Left hindlimb (tissue), 1 donor: Measurements from ENCODE around the gene ITIH4.

Experiments used
- DNase-seq: peaks from one replicate; pipeline ENCODE4 v3.0.0-alpha.2; 2018

ITIH4 gene

DNA sequence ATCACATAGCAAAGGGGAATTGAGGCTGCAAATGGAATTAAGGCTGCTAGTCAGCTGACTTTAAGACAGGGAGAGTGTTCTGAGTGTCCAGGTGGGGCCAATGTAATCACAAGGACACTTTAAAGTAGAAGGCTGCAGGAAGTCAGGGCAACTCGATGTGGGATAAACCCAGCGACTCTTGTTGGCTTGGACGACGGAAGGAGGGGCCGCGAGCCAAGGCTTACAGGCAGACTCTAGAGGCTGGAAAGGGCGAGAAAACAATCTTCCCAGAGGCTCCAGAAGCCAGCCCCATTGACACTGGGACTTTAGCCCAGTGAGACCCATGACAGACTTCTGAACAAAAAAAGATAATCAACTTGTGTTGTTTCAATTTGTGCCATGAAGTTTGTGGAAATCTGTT is 17.3 kb upstream of the ITIH4 start:
- DNase-seq, result no peak

DNA sequence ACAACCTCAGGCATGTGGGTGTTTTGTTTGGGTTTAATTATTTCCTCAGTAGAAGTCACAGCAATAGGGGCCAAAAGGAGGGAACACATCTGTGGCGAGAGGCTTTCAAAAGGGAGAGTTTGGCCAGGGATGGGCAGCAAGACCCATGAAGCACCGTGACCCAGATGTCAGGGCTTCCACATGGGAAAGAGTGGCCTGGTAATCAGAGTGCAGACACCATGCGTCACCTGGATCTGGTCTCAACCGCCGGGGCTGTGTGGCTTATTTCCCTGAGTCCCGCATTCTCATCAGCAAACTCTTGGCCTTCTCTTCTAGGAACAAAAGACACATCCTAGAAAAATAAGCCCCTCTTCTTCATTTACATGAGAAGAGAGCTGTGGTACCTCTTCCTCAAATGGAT is 16.8 kb upstream of the ITIH4 start:
- DNase-seq, result no peak

DNA sequence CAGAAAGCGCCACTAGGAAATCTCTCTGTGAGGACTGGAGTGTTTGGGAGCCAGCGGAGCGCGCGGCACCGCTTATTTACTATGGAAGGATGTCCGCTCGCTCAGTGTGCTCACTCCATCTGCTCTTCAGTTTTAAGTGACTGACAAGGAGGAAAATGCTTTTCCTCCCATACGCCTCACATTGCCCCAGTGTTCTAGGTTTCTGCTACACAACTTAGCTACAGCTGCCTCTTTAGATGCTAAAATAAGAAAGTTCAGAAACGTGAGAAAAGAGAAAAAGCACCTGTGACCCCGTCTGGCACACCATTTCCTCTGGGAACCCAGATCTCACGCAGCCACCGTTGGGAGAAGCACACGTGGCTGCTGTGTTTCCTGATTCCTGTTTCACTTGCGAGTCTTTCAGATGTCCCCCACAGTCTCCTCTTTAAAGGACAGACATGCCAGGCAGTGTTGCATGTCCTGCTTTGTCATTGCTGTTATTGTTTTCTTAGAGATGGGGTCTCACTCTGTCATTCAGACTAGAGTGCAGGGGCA is 16.0 kb upstream of the ITIH4 start:
- no peak for DNase-seq

DNA sequence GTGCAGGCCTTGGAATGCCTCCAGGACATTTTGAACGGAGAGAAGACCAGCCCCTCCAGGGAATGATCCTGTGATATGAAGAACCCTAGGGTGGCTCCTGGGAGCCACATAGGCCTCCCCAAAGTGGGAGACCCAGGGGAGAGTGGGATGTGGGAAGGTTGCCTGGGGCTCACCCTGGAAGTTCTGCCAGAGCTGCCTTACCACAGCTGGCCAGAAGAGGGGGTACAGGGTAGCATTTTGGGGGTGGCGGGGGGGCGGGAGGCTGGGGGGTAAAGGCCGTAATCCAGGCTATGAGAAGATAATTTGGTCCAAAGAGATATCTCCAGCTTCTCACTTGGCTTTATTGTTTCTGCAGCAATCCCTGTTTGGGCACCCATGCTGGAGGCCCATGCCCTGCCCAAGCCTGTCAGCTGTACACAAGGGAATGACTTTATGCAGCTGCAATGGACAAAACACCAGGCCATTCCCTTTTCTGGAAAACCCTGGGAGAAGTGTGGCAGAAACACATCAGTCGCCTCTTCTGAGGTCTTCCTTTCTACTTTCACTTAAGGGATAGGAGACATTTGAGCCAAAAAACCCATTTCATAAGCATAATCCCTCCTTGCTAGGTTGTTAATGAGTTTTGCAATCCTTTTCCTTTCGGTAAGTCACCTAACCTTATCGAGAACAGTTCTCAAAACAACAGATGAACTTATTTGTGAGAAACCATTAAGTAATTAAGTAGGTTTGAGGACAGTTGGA is 15.4 kb upstream of the ITIH4 start:
- no peak for DNase-seq

DNA sequence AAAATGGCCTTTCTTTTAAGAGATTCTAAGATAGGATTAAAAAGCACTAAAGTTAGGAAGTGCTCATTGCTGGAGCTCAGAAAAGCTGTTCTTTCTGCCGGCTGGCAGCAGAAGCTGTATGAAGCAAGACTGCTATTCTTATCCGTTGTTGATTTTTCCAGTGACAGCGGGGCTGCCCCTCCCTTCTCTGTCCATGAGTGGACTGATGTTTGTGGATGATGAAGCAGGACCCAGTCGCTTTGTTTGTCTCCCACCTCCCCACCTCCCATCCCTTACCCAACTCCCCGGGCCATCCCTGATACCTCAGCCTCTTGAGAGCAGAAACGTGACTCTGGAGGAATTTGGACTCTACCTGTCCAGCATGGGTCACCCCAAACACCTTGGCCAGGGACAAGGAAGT is 14.7 kb upstream of the ITIH4 start:
- no peak for DNase-seq

DNA sequence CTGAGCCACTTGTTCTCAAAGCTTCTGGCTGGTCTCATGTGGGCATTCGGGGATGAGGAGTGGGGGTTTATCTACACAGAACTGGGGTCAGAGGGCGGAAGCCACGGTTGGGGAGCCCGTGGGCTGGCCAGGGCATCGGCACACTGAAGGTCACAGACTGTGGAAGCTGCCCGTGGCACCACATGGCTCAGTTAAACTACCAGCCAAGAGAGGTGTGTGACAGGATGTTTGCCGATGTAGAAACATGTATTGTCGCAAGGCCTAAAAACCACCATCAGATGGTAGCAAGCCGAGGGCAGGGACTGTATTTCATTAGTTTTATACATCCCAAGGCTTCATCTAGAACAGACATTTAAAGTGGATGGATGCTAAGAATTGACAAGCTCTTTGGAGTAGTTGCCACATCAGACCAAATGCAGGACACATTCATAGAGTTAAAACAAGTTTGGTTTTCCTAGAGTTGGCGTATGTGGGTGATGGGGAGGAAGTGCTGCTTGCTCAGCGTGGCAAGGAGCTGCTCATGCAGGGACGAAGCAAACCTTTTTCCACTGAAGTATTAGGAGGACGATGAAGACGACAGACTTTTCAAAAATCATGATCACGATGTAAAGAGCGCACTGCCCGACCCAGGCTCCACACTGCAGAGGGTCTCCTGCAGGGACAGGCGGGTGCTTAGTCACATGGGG is 14.0 kb upstream of the ITIH4 start:
- no peak for DNase-seq

DNA sequence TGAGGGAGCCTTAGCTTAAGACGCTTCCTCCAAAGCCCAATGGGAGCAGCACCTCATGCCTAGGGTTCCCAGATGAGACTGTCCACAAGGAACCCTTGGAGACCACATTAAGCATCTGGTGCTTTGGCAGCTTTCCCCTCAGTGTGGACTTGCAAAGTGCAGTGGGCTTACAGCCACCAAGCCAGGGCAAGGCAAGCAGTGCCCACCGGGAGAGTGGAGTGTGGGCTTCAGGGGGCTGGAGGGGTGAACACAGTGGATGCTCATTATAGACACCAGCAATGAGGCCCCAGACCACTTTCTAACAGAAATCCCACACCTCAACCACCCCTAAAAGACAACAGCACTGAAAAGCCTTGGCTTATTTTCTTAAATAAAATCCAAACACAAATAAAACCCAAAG is 13.4 kb upstream of the ITIH4 start:
- no peak for DNase-seq

DNA sequence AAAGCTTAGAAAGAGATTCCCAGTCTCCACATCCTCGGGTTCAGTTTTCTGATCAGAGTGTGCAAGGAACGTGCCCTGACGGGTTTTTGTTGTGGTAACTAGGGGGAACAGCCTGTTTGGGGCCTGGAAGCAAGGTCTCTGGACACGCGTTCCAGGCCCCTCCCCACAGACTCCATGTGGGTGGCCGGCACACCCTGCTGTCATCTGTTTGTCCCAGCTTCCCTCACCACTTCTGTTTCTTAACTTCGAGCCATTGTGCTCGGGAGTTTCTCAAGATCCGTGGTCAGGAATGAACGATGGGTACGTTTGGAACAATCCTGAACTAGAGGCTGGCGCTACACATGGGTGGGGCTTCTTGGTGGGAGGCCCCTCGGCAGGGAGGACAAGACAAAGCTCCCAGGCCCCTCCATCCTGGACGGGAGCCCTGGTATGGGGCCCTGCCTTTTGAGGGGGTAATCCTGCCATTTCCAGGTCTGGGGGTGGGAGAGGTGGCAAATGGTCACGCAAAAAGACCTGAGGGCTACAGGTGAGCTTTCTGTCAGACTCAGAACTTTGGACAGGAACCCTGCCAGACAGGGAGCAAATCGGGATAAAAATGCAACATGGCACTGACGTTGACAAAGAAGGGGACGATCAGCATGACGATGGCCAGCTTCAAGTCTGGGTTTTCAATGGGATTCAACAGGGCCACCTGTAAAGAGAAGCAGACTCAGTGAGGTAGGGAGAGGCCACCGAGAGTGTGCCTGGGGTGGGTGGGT is 12.8 kb upstream of the ITIH4 start:
- no peak for DNase-seq

DNA sequence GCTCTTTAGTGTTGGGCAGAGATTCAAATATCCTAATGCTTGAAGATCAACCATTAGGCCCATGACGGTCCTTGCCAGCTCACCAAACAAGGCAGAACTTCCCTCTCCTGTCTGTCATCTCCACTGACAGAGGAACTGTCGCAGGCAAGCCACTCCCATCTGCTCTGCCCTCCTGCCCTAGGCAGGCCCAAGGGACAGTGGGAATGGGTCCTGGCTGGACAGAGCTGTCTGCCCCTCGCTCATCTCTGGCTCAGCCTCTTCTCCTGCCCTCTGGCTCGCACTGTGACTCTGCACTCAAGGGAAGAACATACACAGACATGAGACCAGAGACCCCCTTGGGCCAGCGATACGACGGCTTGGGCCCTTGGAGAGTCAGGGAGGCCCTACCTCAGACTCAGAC is 12.0 kb upstream of the ITIH4 start:
- DNase-seq, result no peak

DNA sequence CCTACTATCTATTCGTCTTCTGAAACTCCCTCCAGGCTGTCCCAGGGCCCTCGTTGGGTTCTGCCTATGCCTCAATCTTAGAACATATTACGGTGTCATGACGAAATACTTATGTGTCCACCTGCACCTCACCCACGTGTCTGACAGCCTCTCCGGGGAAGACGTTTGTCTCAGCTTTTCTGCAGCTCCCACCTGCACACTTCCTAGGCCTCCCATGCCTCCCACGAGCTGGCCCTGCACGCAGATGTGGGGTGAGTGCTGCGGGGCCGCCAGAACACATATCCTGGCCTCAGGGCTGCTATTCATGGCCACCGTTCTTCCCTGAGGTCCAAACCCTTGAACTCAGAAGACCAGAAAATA is 11.5 kb upstream of the ITIH4 start:
- no peak for DNase-seq

DNA sequence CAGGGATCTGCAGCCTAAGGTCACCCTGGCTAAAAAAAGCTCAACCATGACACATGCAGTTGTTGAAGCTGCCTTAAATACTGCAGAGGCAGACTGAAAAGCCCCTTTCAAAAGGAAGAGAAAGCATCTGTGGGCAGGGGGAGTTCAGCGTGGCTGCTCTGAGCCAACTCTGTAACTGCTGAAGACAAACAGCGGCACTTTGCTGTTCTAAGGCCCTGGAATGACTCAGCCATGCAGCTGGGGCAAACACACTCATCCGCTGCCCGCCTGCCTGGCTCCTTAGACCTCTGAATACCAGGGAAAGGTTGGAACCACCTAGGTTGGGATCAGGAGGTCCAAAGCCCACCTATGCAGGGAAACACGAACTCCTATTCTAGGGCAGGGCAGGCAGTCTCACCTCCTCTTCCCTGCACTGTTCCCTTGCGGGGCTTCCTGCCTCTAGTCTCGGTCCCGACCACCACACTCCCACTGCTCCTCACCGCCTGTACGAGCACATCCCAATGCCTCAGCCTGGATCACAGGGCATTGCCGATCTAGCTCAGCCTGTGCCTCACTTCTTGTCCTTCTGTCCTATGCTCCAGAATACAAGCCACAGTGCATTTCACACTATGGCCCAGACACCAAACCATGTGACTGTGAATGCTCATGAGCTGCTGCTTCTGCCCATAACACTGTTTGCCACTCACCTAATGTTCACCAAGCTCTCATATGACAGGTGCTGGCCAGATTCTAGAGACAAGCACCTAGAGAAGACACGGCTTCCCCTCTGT is 10.9 kb upstream of the ITIH4 start:
- DNase-seq, result no peak

DNA sequence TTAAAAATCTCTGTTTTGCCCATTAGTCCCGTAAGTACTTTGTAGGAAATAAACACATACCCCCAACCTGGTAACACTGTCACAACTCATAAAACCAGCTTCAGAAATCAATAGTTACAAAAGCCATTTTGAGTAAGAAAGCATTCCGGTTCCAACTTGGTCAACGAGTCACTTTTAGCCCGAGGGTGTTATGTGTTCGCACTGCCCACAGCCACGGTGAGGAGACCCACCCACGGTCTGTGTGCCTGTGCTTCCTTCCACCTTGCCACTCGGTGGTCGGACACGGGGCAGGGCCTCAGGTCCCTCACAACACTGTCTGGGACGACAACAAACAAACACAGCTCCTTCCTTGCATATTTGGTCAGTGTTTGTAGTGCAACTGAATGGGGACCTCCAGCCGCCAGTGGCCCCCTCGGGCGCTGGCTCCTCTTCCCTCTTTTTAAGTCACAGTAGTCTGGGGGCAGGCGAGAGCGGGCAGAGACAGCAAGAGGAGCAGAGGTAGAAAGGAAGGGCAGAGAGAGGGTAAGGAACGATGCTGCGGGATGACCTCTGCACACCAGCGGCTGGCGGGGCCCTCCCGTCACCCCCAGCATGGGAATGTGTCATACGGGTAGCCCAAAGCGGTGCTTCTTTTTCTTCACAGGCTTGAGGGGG is 9.5 kb upstream of the ITIH4 start:
- no peak for DNase-seq

DNA sequence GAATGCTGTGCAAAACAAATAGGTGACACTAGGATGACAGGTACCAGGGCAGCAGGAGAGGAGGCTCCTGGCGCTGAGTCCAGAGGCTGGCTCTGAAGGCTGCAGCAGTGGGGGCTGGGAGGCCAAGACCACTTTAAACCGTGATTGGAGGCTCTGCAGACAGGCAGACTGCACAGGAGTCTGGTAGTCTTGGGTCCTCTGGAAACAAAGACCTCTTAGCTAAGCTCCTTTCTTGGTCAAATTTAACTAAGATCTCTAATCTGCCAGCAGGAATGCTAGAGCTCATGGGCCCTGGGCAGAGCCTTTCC is 8.8 kb upstream of the ITIH4 start:
- DNase-seq, result no peak

DNA sequence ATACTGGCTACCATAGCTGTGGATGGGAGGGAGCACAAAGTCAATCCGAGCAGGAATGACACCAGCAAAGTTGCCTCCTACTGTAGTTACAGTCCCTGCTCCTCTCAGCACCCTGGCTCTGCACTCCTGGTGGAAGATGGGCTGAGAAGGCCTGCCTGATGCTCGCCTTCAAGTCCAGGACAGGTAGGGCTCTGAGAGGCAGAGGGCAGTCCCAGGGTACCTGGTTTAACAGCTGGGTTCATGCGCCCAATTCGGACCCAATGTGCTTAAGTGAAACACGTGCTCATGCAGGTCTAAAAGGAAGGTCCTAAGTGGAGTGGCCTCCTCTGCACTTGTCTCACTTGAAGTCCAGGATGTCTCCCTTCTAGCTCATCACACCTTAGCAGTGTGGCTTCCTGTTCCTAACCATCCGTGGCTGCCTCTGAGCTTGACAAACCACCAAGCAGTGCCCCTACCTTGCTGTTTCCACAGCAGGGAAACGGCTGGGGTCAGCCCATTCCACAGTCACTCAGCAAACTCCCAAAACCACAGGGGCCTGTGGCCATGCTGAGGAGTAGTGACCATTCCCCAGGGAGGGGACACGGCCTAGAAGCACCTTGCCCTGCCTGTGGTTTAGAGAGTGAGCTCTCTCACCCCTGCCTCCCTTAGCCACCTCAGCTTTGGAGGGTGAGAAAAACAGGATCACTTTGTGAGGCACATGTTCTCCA is 8.2 kb upstream of the ITIH4 start:
- DNase-seq, result no peak

DNA sequence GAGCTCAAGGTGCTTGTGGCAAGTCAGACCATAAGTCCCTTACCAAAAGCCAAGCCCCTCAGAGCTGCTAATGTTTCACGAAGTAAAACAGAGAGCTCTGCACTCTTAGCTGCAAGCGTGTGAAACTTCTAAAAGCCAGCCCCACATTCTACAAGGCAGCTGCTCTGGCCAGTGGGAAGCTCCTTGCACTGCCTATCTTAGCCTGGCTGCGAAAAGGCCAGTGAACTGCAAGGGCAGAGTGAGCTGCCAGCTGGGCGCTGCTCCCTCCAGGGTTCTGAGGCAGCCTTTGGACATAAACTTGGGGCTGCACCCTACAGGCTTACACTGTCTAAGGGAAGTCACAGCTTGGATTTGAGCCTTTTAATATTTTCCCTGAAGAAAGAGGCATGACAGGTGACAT is 6.5 kb upstream of the ITIH4 start:
- no peak for DNase-seq

DNA sequence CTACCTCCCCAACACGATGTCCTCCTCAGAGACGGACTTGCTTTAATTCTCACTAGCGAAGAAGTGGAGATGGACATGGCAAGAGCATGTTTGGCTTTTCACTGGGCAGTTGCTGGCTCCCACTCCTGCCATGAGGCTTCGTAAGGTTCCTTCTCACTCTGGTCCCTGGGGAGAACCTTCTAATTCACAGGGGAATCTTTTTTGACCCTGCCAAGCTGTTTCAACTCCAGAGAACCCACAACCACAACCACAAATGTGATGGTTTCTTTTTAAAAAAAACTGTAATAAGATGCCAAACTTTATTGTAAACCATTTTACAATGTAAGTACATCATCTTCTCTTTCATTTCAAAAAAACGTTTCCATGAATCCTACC is 6.0 kb upstream of the ITIH4 start:
- no peak for DNase-seq

DNA sequence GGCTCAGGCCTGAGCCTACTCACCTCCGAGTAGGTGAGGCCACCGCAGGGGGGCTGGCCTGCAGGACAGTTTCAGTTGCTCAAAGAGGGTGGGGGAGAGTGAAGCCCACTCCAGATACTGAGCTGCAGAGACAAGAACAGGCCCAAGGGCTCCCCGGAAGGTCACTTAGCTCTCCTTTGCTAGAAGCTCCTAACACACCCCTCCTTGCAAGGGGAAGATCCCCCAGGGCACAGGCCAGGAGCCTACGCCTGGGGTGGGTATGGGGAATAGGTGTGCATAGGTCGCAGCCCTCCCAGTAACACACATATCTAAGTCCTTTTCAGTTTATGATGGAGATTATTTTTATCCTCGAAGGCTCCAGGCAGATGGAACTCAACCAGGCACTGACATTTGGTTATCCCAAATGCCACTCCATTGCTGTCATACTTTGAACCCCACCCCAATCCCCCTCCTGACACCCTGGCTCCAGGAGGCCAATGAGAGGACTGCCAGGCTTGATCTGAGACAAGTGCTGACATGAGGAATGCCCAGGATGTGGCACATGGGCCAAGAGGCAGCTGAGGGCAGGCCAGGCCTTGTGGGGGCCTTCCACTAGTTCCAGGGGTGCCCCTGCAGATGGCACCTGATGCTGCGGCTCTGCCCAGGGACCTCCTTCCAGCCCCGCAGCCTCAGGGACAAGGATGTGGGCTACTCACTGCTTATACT is 5.4 kb upstream of the ITIH4 start:
- DNase-seq, result no peak

DNA sequence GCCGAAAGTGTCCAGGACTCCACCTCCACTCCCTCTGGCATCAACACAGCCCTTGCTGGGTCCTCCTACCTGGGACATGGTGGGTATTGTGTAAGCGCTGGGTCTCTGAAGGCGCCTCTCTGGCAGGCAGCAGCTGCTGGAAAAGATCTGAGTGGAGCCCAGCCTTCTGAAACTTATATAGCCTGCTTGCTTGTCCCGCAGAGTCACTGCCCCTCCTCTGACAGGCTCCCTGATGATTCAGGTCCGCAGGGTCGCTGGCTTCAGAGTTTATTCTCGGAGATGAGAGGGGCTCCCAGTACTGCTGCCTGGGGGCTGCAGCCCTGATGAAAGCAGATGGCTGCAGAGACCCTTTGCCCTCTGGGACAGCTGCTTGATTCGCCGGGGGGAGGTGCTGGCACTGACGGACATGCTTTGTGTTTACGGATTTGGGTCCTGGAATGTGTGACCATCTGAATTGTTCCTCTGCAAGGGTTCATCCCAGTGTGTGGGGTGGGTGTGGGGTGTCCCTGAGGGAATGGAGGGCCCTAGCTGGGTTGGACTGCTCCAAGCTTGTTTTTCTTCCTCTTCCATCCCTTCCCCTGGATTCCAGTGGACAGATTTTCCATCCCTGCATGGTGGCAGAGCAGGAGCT is 4.5 kb upstream of the ITIH4 start, which contains the start of gene MUSTN1:
Gene MUSTN1 (minus strand): TSS at position 149 of the 631 bp plus-strand sequence. CDS start 71 bp downstream, at position 78.
- peak; percentile 60 for DNase-seq

DNA sequence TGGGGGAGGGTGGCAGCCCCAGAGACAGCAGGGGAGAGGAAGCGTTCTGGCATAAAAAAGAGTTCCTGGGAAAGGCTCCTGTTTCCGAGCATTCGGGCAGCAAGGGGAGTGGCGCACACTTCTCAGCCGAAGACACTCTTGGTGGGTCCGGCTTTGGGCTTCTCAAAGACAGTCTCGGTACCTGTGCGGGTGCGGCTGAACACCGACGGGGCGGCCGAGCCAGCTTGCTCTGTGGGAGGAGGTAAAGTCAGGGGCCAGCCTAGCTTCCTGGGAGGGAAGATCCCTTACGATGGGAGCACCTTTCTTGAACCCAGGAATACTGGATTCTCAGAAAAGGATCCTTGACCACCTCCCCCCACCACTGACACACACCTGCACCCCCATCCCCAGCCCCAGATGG is 2.7 kb upstream of the ITIH4 start:
- DNase-seq, result no peak

DNA sequence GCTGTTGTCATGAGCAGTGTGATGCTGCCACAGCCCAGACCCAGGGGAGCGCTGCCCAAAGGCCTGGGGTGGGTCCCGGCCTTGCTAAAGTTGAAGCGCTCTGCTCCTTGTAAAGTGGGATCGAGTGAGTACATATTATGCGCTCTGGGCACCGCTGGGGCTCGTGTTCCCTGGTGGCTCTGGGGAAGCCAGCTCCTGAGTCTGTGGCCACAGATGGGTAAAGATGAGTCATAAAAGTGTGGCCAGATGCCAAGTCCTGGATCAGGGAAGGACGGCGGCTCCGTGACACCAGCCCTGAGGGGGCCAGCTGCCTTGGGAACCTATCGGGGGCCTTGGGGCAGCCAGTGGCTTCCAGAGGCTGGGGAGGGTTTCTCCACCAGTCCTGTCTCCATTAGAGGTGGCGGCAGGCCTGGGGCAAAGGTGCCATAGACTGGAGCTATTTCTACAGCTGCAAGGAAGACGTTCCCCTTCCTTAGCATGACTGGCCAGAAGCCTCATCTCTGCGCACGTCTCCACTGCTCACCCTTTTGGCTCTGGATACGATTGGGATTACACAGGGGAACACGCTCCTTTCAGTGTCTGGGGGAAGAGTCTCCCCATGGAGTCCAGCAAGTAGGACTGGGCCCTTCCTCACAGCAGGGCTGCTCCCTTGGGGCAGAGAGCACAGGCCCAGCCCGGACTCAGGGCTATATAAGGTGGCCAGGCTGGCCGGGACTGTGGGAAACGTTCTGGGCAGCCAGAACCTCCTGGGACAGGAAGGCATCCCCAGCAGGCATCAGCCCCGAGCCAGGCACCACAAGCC is 1.2 kb upstream of the ITIH4 start:
- DNase-seq, result no peak
